Body of pancreas (tissue), 4 donors: Measurements from ENCODE around the gene LRRC27.

ENCODE experiments used
- CTCF ChIP-seq, 7 experiments: fragments of 450-650 bp in 4 of 7; fragments of 200-600 bp in 3 of 7; sonication (generic) in 3 of 7; IDR thresholded peaks; one replicate each; pipeline ENCODE4 v1.5.1; 2016 to 2019; ENCODE audit warnings: antibody characterized with exemption in 7 of 7
- POLR2A ChIP-seq, 3 donors: fragments of 450-650 bp; IDR thresholded peaks; one replicate each; pipeline ENCODE4 v1.6.1; 2016; ENCODE audit warnings: antibody characterized with exemption in 3 of 3, mild to moderate bottlenecking in 2 of 3

- no peak for TF ChIP-seq CTCF (IDR thresholded peaks at IDR 0.05)
- no peak for TF ChIP-seq POLR2A (IDR thresholded peaks at IDR 0.05)
These were observed 37.3 kb upstream of the LRRC27 start for GRCh38 chr10:132294561-132295318.
